ENCODE data around the gene TLE3.

Gene TLE3

DNA sequence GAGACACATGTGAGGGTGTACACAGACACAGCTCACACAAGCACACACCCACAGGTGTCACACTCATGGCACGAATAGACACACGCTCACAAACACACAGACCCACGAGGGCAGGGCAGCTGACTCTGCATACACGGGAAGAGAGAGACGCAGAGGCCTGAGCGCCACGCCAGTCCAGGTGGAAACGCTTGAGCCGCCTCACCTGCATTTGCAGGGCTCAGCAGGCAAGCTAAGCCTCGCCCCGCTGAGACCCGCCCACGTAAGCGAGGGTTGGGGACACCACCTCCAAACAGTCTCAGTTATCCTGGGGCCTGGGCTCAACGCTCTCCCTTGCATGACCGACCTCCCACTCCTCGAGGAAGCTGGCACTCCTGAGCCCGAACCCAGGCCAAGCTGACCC, 73.2 kb downstream of the TLE3 start:
- no peak overlapping the region for H3K4me3 ChIP-seq (ENCODE audit: low read depth, low read length)
- TF ChIP-seq, protein P1, sequence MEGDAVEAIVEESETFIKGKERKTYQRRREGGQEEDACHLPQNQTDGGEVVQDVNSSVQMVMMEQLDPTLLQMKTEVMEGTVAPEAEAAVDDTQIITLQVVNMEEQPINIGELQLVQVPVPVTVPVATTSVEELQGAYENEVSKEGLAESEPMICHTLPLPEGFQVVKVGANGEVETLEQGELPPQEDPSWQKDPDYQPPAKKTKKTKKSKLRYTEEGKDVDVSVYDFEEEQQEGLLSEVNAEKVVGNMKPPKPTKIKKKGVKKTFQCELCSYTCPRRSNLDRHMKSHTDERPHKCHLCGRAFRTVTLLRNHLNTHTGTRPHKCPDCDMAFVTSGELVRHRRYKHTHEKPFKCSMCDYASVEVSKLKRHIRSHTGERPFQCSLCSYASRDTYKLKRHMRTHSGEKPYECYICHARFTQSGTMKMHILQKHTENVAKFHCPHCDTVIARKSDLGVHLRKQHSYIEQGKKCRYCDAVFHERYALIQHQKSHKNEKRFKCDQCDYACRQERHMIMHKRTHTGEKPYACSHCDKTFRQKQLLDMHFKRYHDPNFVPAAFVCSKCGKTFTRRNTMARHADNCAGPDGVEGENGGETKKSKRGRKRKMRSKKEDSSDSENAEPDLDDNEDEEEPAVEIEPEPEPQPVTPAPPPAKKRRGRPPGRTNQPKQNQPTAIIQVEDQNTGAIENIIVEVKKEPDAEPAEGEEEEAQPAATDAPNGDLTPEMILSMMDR (IDR thresholded peaks at IDR 0.05; ENCODE audit: low read depth, low read length), result no peak

DNA sequence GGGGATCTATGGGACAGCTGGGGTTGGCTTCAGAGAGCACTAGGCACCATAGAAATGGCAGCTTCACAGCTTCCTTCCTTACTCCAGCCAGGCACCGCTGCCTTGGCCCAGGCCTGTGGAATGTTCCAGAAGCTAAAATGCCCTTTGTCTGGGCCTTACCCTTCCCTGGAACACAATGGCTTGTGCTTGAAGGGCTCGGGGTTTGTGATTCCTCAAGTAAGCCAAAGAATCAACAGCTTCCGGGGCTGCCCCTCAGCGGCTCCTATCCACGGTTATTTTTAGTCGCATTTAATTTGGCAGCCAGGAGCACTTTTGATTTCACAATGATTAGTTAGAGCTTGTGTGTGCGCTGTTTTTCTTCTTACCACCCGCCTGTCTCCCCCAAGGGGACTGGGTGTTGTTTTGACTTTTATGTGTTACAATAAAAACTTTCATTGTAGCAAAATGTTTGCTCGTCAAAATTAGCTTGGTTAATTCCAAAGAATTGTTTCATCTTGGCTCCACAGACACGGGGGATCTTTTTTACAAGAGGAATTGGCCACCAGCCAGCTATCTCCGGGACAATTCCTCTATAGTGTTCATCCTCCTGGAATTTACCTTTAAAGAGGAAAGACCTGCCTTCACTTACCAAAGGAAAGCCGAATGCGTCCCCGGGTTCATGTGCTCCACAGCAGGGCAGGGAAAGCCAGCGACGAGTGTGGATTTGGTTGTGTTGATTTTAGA, 73.8 kb downstream of the TLE3 start:
- TF ChIP-seq, protein P1 (IDR thresholded peaks at IDR 0.05; ENCODE audit: low read depth, low read length), result no peak

DNA sequence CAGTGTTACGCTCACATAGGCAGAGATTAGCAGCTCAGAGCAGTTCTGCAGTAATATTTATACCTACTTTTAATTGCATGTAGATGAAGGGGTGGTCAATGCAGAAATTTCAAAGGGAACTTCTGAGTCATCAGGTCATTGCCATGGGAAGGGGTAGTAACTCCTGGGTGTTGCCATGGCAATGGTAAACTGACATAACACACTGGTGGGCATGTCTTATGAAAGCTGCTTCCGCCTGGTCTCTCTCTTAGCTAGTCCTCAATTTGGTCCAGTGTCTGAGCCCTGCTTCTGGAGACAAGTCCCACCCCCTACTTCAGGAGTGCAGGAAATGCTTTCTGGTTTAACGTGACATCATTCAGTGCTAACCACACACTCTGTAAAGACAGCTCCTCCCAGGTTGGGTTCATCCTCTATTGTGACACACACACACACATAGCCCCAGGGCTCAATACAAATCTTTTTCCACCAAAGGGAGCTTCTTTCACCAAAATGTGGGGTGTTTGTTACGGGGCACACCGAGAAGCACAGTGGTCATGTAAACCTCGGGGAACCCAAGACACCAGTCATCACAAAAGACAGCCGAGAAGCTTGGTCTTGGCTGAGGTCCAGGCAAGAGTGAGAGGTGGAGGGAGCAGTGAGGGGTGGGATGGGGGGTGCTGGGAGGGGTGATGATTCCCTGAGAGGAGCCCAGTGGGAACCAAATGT, 74.5 kb downstream of the TLE3 start:
- TF ChIP-seq, protein P1 (IDR thresholded peaks at IDR 0.05; ENCODE audit: low read depth, low read length), result no peak
- H3K4me3 ChIP-seq (ENCODE audit: low read depth, low read length), result no peak overlapping the region

More for the DNA sequence above, 73.8 kb downstream of the TLE3 start:
- H3K4me3 ChIP-seq (ENCODE audit: low read depth, low read length), result no peak overlapping the region

DNA sequence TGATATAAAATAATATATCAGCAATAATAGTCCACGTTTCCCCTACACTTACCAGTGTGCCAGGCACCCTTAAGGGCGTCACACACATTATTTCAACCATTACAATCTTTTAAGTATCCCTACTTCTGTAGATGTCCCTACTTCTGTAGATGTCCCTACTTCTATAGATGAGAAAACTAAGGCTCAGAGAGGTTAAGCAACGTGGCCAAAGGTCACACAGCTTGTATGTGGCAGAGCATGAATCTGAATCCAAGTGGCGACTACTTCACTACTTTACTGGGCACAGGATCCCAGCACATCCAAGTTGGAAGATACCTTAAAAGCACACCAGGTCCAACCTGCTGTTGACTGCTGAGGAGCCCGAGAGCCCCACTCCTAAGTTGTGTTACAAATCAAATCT, 77.5 kb downstream of the TLE3 start:
- TF ChIP-seq, protein P1 (IDR thresholded peaks at IDR 0.05; ENCODE audit: low read depth, low read length), result no peak
- no peak overlapping the region for H3K4me3 ChIP-seq (ENCODE audit: low read depth, low read length)

DNA sequence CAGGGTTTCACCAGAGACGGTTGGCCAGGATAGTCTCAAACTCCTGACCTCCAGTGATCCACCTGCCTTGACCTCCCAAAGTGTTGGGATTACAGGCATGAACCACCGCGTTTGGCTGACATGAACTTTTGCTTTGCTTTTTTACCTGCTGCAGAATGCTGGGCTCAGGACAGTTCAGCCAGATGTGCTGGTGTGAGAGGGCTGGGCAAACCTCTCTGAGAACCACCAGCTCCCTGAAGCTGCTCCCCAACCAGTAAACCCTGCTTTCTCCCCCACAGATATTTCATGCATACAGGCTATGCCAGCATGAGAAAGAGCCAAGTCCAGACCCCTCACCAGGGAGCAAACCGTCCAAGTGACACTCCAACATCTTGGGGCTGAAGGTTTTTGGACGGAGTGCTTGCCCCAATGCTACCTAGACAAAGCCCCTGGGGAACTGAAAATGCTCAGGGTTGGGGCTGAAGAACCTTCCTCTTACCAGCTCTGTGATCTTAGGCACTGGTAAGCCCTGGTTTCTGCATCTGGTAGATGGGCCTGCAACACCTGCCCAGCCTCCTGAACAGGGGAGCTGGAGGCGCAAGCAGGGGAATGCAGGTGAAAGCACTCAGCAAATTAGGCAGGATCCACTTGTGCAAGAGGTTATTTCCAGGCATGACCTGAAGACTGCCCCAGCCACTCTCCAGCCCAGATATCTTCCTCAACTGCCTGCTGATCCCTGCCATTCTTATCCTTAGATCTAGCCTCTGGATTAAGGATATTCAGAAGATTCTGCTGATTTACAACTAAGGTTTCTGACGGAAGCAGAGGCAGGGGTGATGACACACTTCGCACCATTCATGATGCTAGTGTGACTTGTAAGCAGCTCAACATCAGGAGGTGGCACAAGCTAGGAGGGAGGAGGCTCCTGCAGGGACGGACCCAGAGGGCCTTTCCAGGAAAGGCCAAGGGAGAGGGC, 78.8 kb downstream of the TLE3 start:
- H3K4me3 ChIP-seq (ENCODE audit: low read depth, low read length), result no peak overlapping the region
- TF ChIP-seq, protein P1 (IDR thresholded peaks at IDR 0.05; ENCODE audit: low read depth, low read length), result no peak

DNA sequence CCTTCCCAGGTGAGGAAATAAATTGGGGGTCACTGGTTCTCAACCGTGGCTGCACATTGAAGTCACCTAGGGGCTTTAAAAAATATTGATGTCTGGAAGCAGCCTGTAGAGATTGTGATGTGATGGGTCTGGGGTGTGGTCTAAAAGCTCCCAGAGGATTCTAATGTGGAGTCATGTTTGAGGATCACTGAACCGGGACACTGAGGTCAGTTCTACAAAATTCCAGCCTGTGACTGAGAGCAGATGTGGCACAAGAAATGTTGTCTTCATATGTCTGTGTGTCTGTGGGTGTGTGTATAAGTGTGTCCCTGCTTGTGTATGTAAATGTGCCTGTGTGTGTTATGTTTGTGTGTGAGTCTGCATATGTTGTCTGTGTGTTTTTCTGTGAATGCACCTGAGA, 79.9 kb downstream of the TLE3 start:
- TF ChIP-seq, protein P1 (IDR thresholded peaks at IDR 0.05; ENCODE audit: low read depth, low read length), result no peak
- H3K4me3 ChIP-seq (ENCODE audit: low read depth, low read length), result no peak overlapping the region
